A549 treated with Hydrocortisone at 1 μM for 4 hours (cell line): ENCODE data around the gene NDEL1. TPM values are rescaled to one million over a fixed set of nuclear protein-coding genes. Genes with fewer than 3 reads are reported as not detected.

Experiments
- total RNA-seq: library from RNA; stranded (reverse); fragments of 200-300 nt; extraction: Qiagen RNA extraction; gene quantifications from 5 replicates; pipeline ENCODE4 v1.2.3, GENCODE V29; 2022

The NDEL1 gene, protein sequence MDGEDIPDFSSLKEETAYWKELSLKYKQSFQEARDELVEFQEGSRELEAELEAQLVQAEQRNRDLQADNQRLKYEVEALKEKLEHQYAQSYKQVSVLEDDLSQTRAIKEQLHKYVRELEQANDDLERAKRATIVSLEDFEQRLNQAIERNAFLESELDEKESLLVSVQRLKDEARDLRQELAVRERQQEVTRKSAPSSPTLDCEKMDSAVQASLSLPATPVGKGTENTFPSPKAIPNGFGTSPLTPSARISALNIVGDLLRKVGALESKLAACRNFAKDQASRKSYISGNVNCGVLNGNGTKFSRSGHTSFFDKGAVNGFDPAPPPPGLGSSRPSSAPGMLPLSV
- 60.0 to 77.6 TPM (median 63.7 TPM) in 5 replicates for total RNA-seq

DNA sequence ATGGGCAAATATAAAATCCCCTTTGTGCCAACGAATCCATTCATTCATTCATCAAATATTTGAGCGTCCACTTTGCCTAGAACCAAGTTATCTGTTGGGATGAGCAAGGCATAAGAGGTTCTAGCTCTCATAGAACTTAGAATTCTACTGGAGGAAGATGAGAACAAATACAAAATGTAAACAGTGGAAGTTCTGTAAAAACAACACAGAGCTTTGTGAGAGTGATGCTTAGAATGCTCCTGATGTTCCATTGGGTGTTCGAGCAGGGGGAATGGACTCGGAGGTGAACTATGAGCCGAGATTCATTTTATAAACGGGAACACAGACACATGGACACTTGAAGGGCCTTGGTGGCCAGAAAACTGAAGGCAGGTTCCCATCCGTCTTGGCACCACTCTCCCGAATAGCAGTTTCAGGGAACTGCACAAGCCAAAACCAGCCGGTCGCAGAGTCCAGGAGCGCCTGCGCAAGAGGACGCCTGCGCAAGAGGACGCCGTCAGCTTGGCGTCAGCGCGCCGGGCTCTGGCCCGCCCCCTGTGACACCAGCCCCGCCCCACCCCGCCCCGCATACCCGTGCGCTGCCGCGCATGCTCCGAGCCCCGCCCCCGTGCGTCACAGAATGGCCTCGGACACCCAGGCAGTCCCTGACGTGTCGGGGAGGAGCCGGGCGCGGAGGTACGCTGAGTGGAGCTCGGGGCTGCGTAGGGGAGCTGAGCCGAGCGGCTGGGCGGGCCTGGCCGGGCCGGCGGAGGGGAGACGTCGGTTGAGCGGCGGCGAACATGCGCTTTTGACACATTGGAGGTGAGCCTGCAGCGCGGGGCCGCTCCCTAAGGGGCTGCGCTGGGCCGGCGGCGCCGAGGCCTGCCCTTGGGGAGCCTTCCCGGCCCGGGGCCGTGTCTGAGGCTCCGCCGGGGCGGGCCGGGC, at the start of gene NDEL1:
Gene NDEL1, plus strand, starts transcription at position 640 of the 924 bp plus-strand sequence. CDS start 8,388 bp downstream, outside the sequence.

GRCh38 chr17:8397636-8398035, 38.0 kb upstream of the NDEL1 start, which contains the start of gene RNF222:
TSS of gene RNF222 (minus strand) at chr17:8397827. CDS start at chr17:8393461, 4,366 bp downstream.

Other genes starting within 250 kb of the NDEL1 start
- gene BORCS6, start 245.7 kb upstream of the NDEL1 start, total RNA-seq: 6.6 to 8.6 TPM (median 8.3 TPM) in 5 replicates
- gene AURKB, start 225.3 kb upstream of the NDEL1 start, total RNA-seq: 137 to 153 TPM (median 149 TPM) in 5 replicates
- 11.4 to 16.1 TPM (median 15.6 TPM) in 5 replicates for gene CTC1, start 187.8 kb upstream of the NDEL1 start, total RNA-seq
- gene PFAS, start 186.6 kb upstream of the NDEL1 start, total RNA-seq: 42.7 to 53.6 TPM (median 45.8 TPM) in 5 replicates
- gene RANGRF, start 147.2 kb upstream of the NDEL1 start, total RNA-seq: 37.7 to 45.8 TPM (median 43.9 TPM) in 5 replicates
- 6.0 to 8.8 TPM (median 7.7 TPM) in 5 replicates for gene SLC25A35, start 140.5 kb upstream of the NDEL1 start, total RNA-seq
- gene ARHGEF15, start 125.6 kb upstream of the NDEL1 start, total RNA-seq: not detected in 5 replicates
- gene ODF4, start 96.0 kb upstream of the NDEL1 start, total RNA-seq: not detected in 5 replicates
- 3,568 to 3,900 TPM (median 3,728 TPM) in 5 replicates for gene RPL26, start 52.7 kb upstream of the NDEL1 start, total RNA-seq
- gene RNF222, start 38.1 kb upstream of the NDEL1 start, total RNA-seq: not detected in 5 replicates
- gene MYH10, start 194.8 kb downstream of the NDEL1 start, total RNA-seq: 16.4 to 28.9 TPM (median 22.5 TPM) in 5 replicates